Ascending aorta (tissue), 2 donors: ENCODE results near the gene TMPRSS11A. TPM values are rescaled to one million over a fixed set of nuclear protein-coding genes. Genes with fewer than 3 reads are reported as not detected.

Source experiments
- DNase-seq, 2 donors: peaks; one replicate each; pipeline ENCODE4 v3.0.0-alpha.2; 2019; ENCODE audit warnings: low spot score in 2 of 2
- H3K27ac ChIP-seq, 2 donors: fragments of 200-600 bp; sonication (generic); one replicate each; pipeline ENCODE4 v1.5.1; 2016 to 2017; ENCODE audit warnings: mild to moderate bottlenecking in 1 of 2
- H3K27me3 ChIP-seq: fragments of 200-600 bp; sonication (generic); one replicate; pipeline ENCODE4 v1.5.1; 2017
- H3K36me3 ChIP-seq, 2 donors: fragments of 200-600 bp; sonication (generic); one replicate each; pipeline ENCODE4 v1.5.1; 2016
- H3K4me1 ChIP-seq, 2 donors: fragments of 200-600 bp; sonication (generic); one replicate each; pipeline ENCODE4 v1.5.1; 2016 to 2017; ENCODE audit warnings: mild to moderate bottlenecking in 1 of 2
- H3K4me3 ChIP-seq, 2 donors: fragments of 200-600 bp; sonication (generic); one replicate each; pipeline ENCODE4 v1.5.1; 2016 to 2017; ENCODE audit warnings: mild to moderate bottlenecking in 1 of 2
- H3K9me3 ChIP-seq, 2 donors: fragments of 200-600 bp; sonication (generic); one replicate each; pipeline ENCODE4 v1.5.1; 2016
- intact Hi-C: fragments of 100-400 bp; cut with DNase I; formaldehyde crosslinking; loops from one replicate; pipeline ENCODE4 v1.15.1; 2023
- total RNA-seq: library from RNA; depleted of rRNA; stranded (reverse); fragments of >200 nt; gene quantifications from one replicate; pipeline ENCODE4 v1.1.0, GENCODE V29; 2016
- TF ChIP-seq, protein P1 (sequence below), 3 experiments: fragments of 200-600 bp in 2 of 3; fragments of 450-650 bp in 1 of 3; sonication (generic) in 2 of 3; IDR thresholded peaks; one replicate each; pipeline ENCODE4 v1.5.1; 2016 to 2019; ENCODE audit warnings: antibody characterized with exemption in 3 of 3, mild to moderate bottlenecking in 1 of 3, moderate library complexity in 1 of 3

Gene TMPRSS11A
- total RNA-seq, 1 donor from 2014 or later, result not detected

GRCh38 chr4:67915400-67915966 lies 47.8 kb downstream of the TMPRSS11A start:
- no peak for DNase-seq
- no peaks in the 10 kb centered on the region for H3K4me1 ChIP-seq
- no peaks in the 10 kb centered on the region for H3K9me3 ChIP-seq
- TF ChIP-seq, protein P1, sequence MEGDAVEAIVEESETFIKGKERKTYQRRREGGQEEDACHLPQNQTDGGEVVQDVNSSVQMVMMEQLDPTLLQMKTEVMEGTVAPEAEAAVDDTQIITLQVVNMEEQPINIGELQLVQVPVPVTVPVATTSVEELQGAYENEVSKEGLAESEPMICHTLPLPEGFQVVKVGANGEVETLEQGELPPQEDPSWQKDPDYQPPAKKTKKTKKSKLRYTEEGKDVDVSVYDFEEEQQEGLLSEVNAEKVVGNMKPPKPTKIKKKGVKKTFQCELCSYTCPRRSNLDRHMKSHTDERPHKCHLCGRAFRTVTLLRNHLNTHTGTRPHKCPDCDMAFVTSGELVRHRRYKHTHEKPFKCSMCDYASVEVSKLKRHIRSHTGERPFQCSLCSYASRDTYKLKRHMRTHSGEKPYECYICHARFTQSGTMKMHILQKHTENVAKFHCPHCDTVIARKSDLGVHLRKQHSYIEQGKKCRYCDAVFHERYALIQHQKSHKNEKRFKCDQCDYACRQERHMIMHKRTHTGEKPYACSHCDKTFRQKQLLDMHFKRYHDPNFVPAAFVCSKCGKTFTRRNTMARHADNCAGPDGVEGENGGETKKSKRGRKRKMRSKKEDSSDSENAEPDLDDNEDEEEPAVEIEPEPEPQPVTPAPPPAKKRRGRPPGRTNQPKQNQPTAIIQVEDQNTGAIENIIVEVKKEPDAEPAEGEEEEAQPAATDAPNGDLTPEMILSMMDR (IDR thresholded peaks at IDR 0.05), result no peak
- H3K27me3 ChIP-seq, result no peaks in the 10 kb centered on the region
- no peak overlapping the region for H3K4me3 ChIP-seq
- no peak overlapping the region for H3K27ac ChIP-seq
- intact Hi-C loops, result no loop called here
- no peaks in the 10 kb centered on the region for H3K36me3 ChIP-seq

DNA sequence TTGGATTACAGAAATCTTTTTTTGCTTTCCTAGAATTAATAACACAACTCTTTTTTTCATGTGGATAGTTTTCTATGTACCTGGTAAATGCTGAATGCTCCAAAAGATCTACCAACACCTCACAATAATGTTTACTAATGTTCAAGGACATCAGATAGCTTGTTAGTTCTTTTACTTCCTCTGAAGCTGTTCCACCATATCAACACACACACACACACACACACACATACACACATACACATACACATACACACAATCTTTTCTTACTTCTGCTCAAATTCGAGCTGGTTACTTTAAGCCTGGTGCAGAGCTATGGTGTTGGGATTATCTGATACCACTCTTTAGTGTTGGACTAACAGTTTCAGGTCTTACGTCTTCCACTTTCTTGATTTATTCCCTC lies 51.2 kb downstream of the TMPRSS11A start:
- no peaks in the 10 kb centered on the region for H3K9me3 ChIP-seq
- intact Hi-C loops, result no loop called here
- no peaks in the 10 kb centered on the region for H3K4me1 ChIP-seq
- TF ChIP-seq, protein P1 (IDR thresholded peaks at IDR 0.05), result no peak
- H3K27me3 ChIP-seq, result no peaks in the 10 kb centered on the region
- H3K27ac ChIP-seq, result no peak overlapping the region
- no peak for DNase-seq
- H3K4me3 ChIP-seq, result no peak overlapping the region
- no peaks in the 10 kb centered on the region for H3K36me3 ChIP-seq

GRCh38 chr4:67911638-67912037 lies 51.7 kb downstream of the TMPRSS11A start:
- intact Hi-C loops, result no loop called here
- Histone ChIP-seq H3K4me3 (no peak overlapping the region), H3K9me3 (no peaks in the 10 kb centered on the region), H3K36me3 (no peaks in the 10 kb centered on the region), H3K27me3 (no peaks in the 10 kb centered on the region), H3K27ac (no peak overlapping the region), H3K4me1 (no peaks in the 10 kb centered on the region)
- TF ChIP-seq, protein P1 (IDR thresholded peaks at IDR 0.05), result no peak
- no peak for DNase-seq

DNA sequence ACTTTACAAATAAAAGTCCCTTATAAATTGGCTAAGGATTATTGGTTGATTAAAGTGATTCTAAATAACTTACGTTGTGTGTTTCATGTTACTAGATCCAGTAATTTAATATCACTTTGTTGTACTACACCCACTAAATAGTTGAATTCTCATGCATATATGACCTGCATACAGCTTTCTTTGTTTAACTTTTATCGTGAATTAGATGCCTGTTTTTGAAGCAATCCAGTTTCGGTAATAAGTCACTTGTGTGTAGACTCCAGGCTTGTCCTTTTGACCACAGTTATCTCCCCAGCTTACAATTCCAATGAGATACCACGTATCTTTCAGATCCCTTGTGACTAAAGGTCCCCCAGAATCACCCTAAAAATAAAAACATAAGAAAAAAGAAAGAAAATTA lies 52.2 kb downstream of the TMPRSS11A start:
- DNase-seq, result no peak
- Histone ChIP-seq H3K36me3 (no peaks in the 10 kb centered on the region), H3K9me3 (no peaks in the 10 kb centered on the region), H3K4me3 (no peak overlapping the region), H3K27me3 (no peaks in the 10 kb centered on the region), H3K27ac (no peak overlapping the region), H3K4me1 (no peaks in the 10 kb centered on the region)
- TF ChIP-seq, protein P1 (IDR thresholded peaks at IDR 0.05), result no peak
- intact Hi-C loops, result no loop called here

- Histone ChIP-seq H3K27ac (no peak overlapping the region), H3K36me3 (no peaks in the 10 kb centered on the region), H3K4me1 (no peaks in the 10 kb centered on the region), H3K4me3 (no peak overlapping the region), H3K27me3 (no peaks in the 10 kb centered on the region), H3K9me3 (no peaks in the 10 kb centered on the region)
- intact Hi-C loops, result no loop called here
- TF ChIP-seq, protein P1 (IDR thresholded peaks at IDR 0.05), result no peak
- DNase-seq, result no peak
Observed at GRCh38 chr4:67910585-67910905, 52.7 kb downstream of the TMPRSS11A start.
